ENCODE data around the gene MORC2. TPM values are rescaled to one million over a fixed set of nuclear protein-coding genes. Genes with fewer than 3 reads are reported as not detected.

The MORC2 gene
- total and polyA plus RNA-seq, 2 of the 13 experiments (the other 11 are each of a cell fraction or from before 2014, with no cell fraction given), result 11.9 to 18.3 TPM

- FAIRE-seq (no peak), ATAC-seq (no peak), DNase-seq (ENCODE audit: low spot score) (no peak)
- Histone ChIP-seq H3K4me1 (ENCODE audit: insufficient read depth, low read length) (peaks cover 13% of the 10 kb centered on the region; the same call in 1 of the 2 replicates), H3K4me2 (ENCODE audit: low read depth, low read length) (no peak overlapping the region), H3K27me3 (ENCODE audit: control insufficient read depth in 1 of 2, insufficient read depth in 2 of 2, low read length in 2 of 2) (no peaks in the 10 kb centered on the region), H3K36me3 (replicated peaks in 1 of 2; ENCODE audit: control insufficient read depth in 1 of 2, insufficient read depth in 2 of 2, low read length in 2 of 2) (peaks cover 2 to 22% of the 10 kb centered on the region in 2 experiments; a peak in 4 of 5 replicates), H2AFZ (ENCODE audit: low read length) (no peak overlapping the region), H3K9me3 (ENCODE audit: low read length) (no peaks in the 10 kb centered on the region), H3K9ac (ENCODE audit: insufficient read depth, low read depth, low read length) (no peak overlapping the region), H4K20me1 (ENCODE audit: insufficient read depth, low read length) (no peaks in the 10 kb centered on the region), H3K79me2 (ENCODE audit: insufficient read depth, low read length) (no peaks in the 10 kb centered on the region), H3K27ac (ENCODE audit: extremely low read length, insufficient read depth, low read length) (no peak overlapping the region), H3K4me3 (replicated peaks in 1 of 3; ENCODE audit: insufficient read depth in 1 of 3, low read depth in 2 of 3, low read length in 3 of 3) (no peak overlapping the region)
- BruUV-seq (replicated peaks), result no TSS peak
- WGBS (ENCODE audit: low lambda C conversion rate), result 99% methylated on average over 3 of the region's 3 CpGs
- no peak for TF ChIP-seq ZNF713 (CRISPR knock-in tag; IDR thresholded peaks at IDR 0.05)
- 0 out of 4 replicates have a peak, but pooled peaks of 1 of the 2 experiments have one; percentile 31 for TF ChIP-seq POLR2A (IDR thresholded peaks at IDR 0.05; ENCODE audit: insufficient read depth in 1 of 2, low read depth in 2 of 2, low read length in 2 of 2)
- peak; percentile 11 for TF ChIP-seq AGO2 (optimal IDR thresholded peaks at IDR 0.05; ENCODE audit: low read depth, low read length)
- no peak for TF ChIP-seq ZNF484 (CRISPR knock-in tag; IDR thresholded peaks at IDR 0.05; ENCODE audit: borderline replicate concordance, low read depth)
- TF ChIP-seq ZNF329 (CRISPR knock-in tag; IDR thresholded peaks at IDR 0.05; ENCODE audit: low read depth), result peak; percentile 97
- peak; percentile 38; the same call in 1 of the 2 replicates for TF ChIP-seq ZC3H13 (CRISPR knock-in tag; IDR thresholded peaks at IDR 0.05)
- peak; percentile 45 for TF ChIP-seq POLR2AphosphoS5 (IDR thresholded peaks at IDR 0.05; ENCODE audit: low read depth, low read length)
- peak; percentile 65 for TF ChIP-seq POLR2G (IDR thresholded peaks at IDR 0.05; ENCODE audit: low read depth, low read length)
- TF ChIP-seq ZNF740 (CRISPR knock-in tag; IDR thresholded peaks at IDR 0.05), result no peak
- no peak for TF ChIP-seq NCOA5 (CRISPR knock-in tag; IDR thresholded peaks at IDR 0.05)
- POLR2A ChIA-PET, result interaction anchor here (4.9 kb wide), 1 partner anchor 9 kb away, joined by 29 read pairs; the partner anchor contains the start of genes MORC2 and TUG1
- intact Hi-C loops (cut with micrococcal nuclease; ENCODE audit: unreplicated experiment) (no loop called here), in situ Hi-C loops (cut with HindIII; ENCODE audit: extremely low pct_ligation_motif_present, low pct_unique_long_range_greater_than_20kb) (no loop called here)
- CTCF ChIA-PET (ENCODE audit: low intra/inter-chr PET ratio, low total read pairs), result no interaction called here
These were observed 9.9 kb upstream of the MORC2 start for GRCh38 chr22:30978304-30978962.

All from HepG2 (cell line).